ENCODE results near the gene SLC24A4.
"Not testable (repeated sequence)": the region's sequence is repeated elsewhere in the genome, so short reads cannot be mapped to it uniquely, and the experiment has no call there.

The SLC24A4 gene

DNA sequence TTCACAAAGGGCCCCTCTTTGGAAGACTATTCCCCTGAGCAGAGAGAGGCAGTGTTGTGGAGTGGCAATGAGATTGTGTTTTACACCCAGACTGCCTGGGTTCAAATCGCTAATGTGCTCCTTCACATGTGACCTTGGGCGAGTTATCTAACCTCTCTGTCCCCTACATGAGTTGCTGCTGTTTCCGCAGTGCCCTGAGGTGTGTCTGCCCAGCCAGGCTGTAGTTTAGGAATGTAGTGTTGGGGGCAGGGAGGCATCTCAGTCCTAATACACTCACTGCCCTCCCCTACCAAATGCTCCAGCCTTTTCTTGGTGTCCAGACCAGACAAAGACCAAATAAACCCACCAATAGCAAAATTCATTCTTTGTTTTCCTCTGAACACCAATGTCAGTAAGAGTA, 78.6 kb downstream of the SLC24A4 start:
- Histone ChIP-seq H3K36me3 (ENCODE audit: insufficient read depth, low read length) (no peaks in the 10 kb centered on the region), H3K4me2 (ENCODE audit: low read depth, low read length, poor library complexity, severe bottlenecking) (no peak overlapping the region), H3K9me2 (replicated peaks; ENCODE audit: low read depth, low read length) (no peaks in the 10 kb centered on the region), H3K4me3 (ENCODE audit: low read length, poor library complexity, severe bottlenecking) (no peak overlapping the region), H3K9ac (ENCODE audit: low read depth, low read length, poor library complexity, severe bottlenecking) (no peak overlapping the region), H3F3A (ENCODE audit: low read depth) (no peaks in the 10 kb centered on the region), H3K79me2 (ENCODE audit: insufficient read depth, low read length) (no peaks in the 10 kb centered on the region), H4K20me1 (ENCODE audit: insufficient read depth, low read length, poor library complexity, severe bottlenecking) (no peaks in the 10 kb centered on the region), H2AFZ (ENCODE audit: low read length) (no peak overlapping the region), H3K9me3 (ENCODE audit: insufficient read depth, low read depth, low read length) (no peaks in the 10 kb centered on the region; the same call in 1 of the 2 replicates), H3K27me3 (ENCODE audit: insufficient read depth, low read length, poor library complexity, severe bottlenecking) (no peaks in the 10 kb centered on the region), H3K4me1 (ENCODE audit: insufficient read depth, low read length, poor library complexity, severe bottlenecking) (no peaks in the 10 kb centered on the region)
- TF ChIP-seq, protein P1, sequence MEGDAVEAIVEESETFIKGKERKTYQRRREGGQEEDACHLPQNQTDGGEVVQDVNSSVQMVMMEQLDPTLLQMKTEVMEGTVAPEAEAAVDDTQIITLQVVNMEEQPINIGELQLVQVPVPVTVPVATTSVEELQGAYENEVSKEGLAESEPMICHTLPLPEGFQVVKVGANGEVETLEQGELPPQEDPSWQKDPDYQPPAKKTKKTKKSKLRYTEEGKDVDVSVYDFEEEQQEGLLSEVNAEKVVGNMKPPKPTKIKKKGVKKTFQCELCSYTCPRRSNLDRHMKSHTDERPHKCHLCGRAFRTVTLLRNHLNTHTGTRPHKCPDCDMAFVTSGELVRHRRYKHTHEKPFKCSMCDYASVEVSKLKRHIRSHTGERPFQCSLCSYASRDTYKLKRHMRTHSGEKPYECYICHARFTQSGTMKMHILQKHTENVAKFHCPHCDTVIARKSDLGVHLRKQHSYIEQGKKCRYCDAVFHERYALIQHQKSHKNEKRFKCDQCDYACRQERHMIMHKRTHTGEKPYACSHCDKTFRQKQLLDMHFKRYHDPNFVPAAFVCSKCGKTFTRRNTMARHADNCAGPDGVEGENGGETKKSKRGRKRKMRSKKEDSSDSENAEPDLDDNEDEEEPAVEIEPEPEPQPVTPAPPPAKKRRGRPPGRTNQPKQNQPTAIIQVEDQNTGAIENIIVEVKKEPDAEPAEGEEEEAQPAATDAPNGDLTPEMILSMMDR (conservative IDR thresholded peaks at IDR 0.05; ENCODE audit: low read length): no peak
- TF ChIP-seq EZH2phosphoT487 (IDR thresholded peaks at IDR 0.05; ENCODE audit: borderline replicate concordance): no peak

DNA sequence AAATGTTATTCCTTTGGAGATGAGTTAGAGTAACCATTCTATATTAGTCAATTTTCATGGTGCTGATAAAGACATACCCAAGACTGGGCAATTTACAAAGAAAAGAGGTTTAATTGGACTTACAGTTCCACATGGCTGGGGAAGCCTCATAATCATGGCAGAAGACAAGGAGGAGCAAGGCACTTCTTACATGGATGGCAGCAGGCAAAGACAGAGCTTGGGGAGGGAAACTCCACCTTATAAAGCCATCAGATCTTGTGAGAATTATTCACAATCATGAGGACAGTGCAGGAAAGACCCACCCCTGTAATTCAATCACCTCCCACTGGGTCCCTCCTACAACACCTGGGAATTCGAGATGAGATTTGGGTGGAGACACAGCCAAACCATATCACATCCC, 79.5 kb downstream of the SLC24A4 start:
- not testable (repeated sequence) for H3F3A ChIP-seq (ENCODE audit: low read depth); H3K4me2 ChIP-seq (ENCODE audit: low read depth, low read length, poor library complexity, severe bottlenecking); H3K9me2 ChIP-seq (replicated peaks; ENCODE audit: low read depth, low read length); H3K4me3 ChIP-seq (ENCODE audit: low read length, poor library complexity, severe bottlenecking); H3K9me3 ChIP-seq (ENCODE audit: insufficient read depth, low read depth, low read length); H3K4me1 ChIP-seq (ENCODE audit: insufficient read depth, low read length, poor library complexity, severe bottlenecking); H3K79me2 ChIP-seq (ENCODE audit: insufficient read depth, low read length); H3K27me3 ChIP-seq (ENCODE audit: insufficient read depth, low read length, poor library complexity, severe bottlenecking); H2AFZ ChIP-seq (ENCODE audit: low read length); H3K9ac ChIP-seq (ENCODE audit: low read depth, low read length, poor library complexity, severe bottlenecking); H4K20me1 ChIP-seq (ENCODE audit: insufficient read depth, low read length, poor library complexity, severe bottlenecking); H3K36me3 ChIP-seq (ENCODE audit: insufficient read depth, low read length)

DNA sequence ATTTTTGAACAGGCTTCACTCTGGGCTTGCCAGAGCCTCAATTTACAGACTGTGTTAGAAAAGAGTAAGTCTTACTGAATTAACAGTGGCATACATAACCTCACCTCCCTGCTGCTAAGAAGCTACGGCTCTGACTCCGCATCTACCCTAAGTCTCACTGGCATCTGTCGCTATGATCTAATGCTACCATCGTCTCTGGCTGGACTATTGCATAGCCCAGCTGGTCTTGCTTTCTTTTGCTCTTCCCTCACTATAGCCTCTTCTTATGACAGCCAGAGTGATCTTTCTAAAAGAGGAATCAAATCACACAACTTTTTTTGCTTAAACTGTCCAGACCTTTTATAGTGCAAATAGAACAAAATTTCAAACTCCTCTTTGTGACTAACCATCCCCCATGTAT, 81.1 kb downstream of the SLC24A4 start:
- Histone ChIP-seq H3K9ac (ENCODE audit: low read depth, low read length, poor library complexity, severe bottlenecking) (no peak overlapping the region), H3K4me1 (ENCODE audit: insufficient read depth, low read length, poor library complexity, severe bottlenecking) (no peaks in the 10 kb centered on the region), H3K27me3 (ENCODE audit: insufficient read depth, low read length, poor library complexity, severe bottlenecking) (no peaks in the 10 kb centered on the region), H3F3A (ENCODE audit: low read depth) (no peaks in the 10 kb centered on the region), H2AFZ (ENCODE audit: low read length) (no peak overlapping the region), H3K9me2 (replicated peaks; ENCODE audit: low read depth, low read length) (no peaks in the 10 kb centered on the region), H3K9me3 (ENCODE audit: insufficient read depth, low read depth, low read length) (no peaks in the 10 kb centered on the region; the same call in 1 of the 2 replicates), H4K20me1 (ENCODE audit: insufficient read depth, low read length, poor library complexity, severe bottlenecking) (no peaks in the 10 kb centered on the region), H3K36me3 (ENCODE audit: insufficient read depth, low read length) (no peaks in the 10 kb centered on the region), H3K4me2 (ENCODE audit: low read depth, low read length, poor library complexity, severe bottlenecking) (no peak overlapping the region), H3K79me2 (ENCODE audit: insufficient read depth, low read length) (no peaks in the 10 kb centered on the region), H3K4me3 (ENCODE audit: low read length, poor library complexity, severe bottlenecking) (no peak overlapping the region)
- TF ChIP-seq, protein P1 (conservative IDR thresholded peaks at IDR 0.05; ENCODE audit: low read length): no peak
- TF ChIP-seq EZH2phosphoT487 (IDR thresholded peaks at IDR 0.05; ENCODE audit: borderline replicate concordance): no peak

DNA sequence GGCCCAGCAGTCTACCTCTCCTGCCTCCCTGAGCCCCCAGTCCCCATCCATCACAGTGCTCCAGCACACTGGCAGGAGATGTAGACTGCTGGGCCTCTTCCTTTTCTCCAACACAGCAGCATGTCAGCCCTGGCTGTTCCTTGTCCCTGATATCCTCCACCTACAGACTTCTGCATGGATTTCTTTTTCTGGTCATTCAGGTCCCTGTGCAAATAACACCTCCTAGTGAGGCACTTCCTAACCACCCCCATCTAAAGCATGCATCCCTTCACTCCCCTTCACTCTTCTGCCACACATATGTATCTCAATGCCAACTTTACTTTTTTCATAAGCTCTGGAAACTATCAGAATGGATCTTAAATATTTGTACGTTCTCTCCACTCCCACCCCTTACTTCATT, 81.5 kb downstream of the SLC24A4 start:
- H3K4me1 ChIP-seq (ENCODE audit: insufficient read depth, low read length, poor library complexity, severe bottlenecking): no peaks in the 10 kb centered on the region
- no peaks in the 10 kb centered on the region for H3K36me3 ChIP-seq (ENCODE audit: insufficient read depth, low read length)
- no peak for TF ChIP-seq EZH2phosphoT487 (IDR thresholded peaks at IDR 0.05; ENCODE audit: borderline replicate concordance)
- TF ChIP-seq, protein P1 (conservative IDR thresholded peaks at IDR 0.05; ENCODE audit: low read length): no peak

More for the DNA sequence above, 81.5 kb downstream of the SLC24A4 start:
- Histone ChIP-seq H3K4me3 (ENCODE audit: low read length, poor library complexity, severe bottlenecking) (no peak overlapping the region), H3K79me2 (ENCODE audit: insufficient read depth, low read length) (no peaks in the 10 kb centered on the region), H2AFZ (ENCODE audit: low read length) (no peak overlapping the region), H3K9me2 (replicated peaks; ENCODE audit: low read depth, low read length) (no peaks in the 10 kb centered on the region), H3K9ac (ENCODE audit: low read depth, low read length, poor library complexity, severe bottlenecking) (no peak overlapping the region), H3K9me3 (ENCODE audit: insufficient read depth, low read depth, low read length) (no peaks in the 10 kb centered on the region; the same call in 1 of the 2 replicates), H3K4me2 (ENCODE audit: low read depth, low read length, poor library complexity, severe bottlenecking) (no peak overlapping the region), H4K20me1 (ENCODE audit: insufficient read depth, low read length, poor library complexity, severe bottlenecking) (no peaks in the 10 kb centered on the region), H3K27me3 (ENCODE audit: insufficient read depth, low read length, poor library complexity, severe bottlenecking) (no peaks in the 10 kb centered on the region), H3F3A (ENCODE audit: low read depth) (no peaks in the 10 kb centered on the region)
